CD4-positive, alpha-beta T cell (primary cell): Measurements from ENCODE around the gene HLA-DQB2. TPM values are rescaled to one million over a fixed set of nuclear protein-coding genes. Genes with fewer than 3 reads are reported as not detected.
A peak's percentile ranks its signal among the peaks of the same experiment; 100 is the strongest.
"Not testable (repeated sequence)": the region's sequence is repeated elsewhere in the genome, so short reads cannot be mapped to it uniquely, and the experiment has no call there.

Experiments
- ATAC-seq: fragments of 200-7000 bp; cut with Tn5 transposase; one replicate; pipeline ENCODE4 v1.10.0; 2022; ENCODE audit warnings: mild to moderate bottlenecking; ENCODE audit not compliant: poor library complexity
- CTCF ChIA-PET: fragments of 350-600 bp; sonication (Branson Sonifier 250); formaldehyde crosslinking; loops from one replicate; lab custom pipeline; 2021; ENCODE audit warnings: antibody characterized with exemption, inconsistent platforms; lab: Charles Lee
- POLR2A ChIA-PET: fragments of 350-600 bp; sonication (Branson Sonifier 250); formaldehyde crosslinking; loops from one replicate; lab custom pipeline; 2021; ENCODE audit warnings: antibody characterized with exemption, inconsistent platforms; lab: Charles Lee
- DNase-seq, 14 experiments: peaks; one replicate each; pipeline ENCODE4 v3.0.0-alpha.2; 2013 to 2020; ENCODE audit warnings: mixed read lengths in 2 of 14
- H3K27ac ChIP-seq, 2 donors: one replicate each; pipeline versions ENCODE4 v1.5.1 to v1.7.0; 2013; ENCODE audit warnings: low read length in 2 of 2, low read depth in 1 of 2, mild to moderate bottlenecking in 1 of 2
- H3K27me3 ChIP-seq, 2 experiments: 1 replicate in 1 of 2; 2 replicates in 1 of 2; pipeline versions ENCODE4 v1.6.1 to v1.7.0; 2013; ENCODE audit warnings: low read length in 2 of 2, control low read depth in 1 of 2, mild to moderate bottlenecking in 1 of 2, moderate library complexity in 1 of 2; ENCODE audit not compliant: insufficient read depth in 2 of 2, control insufficient read depth in 1 of 2
- H3K36me3 ChIP-seq: one replicate; pipeline ENCODE4 v1.6.1; 2013; ENCODE audit warnings: low read length, control low read depth; ENCODE audit not compliant: insufficient read depth
- H3K4me1 ChIP-seq: one replicate; pipeline ENCODE4 v1.6.1; 2013; ENCODE audit warnings: low read length, control low read depth; ENCODE audit not compliant: insufficient read depth
- H3K4me3 ChIP-seq: one replicate; pipeline ENCODE4 v1.5.1; 2013; ENCODE audit warnings: mild to moderate bottlenecking, low read length, moderate library complexity
- H3K9me3 ChIP-seq, 2 experiments: 1 replicate in 1 of 2; 2 replicates in 1 of 2; pipeline versions ENCODE4 v1.6.1 to v1.7.0; 2013; ENCODE audit warnings: low read length in 2 of 2, mild to moderate bottlenecking in 2 of 2, control low read depth in 1 of 2, moderate library complexity in 1 of 2; ENCODE audit not compliant: control insufficient read depth in 1 of 2, insufficient read depth in 1 of 2
- H3K27ac Mint-ChIP-seq: one replicate; pipeline ENCODE4 v1.8.0; 2020; ENCODE audit warnings: mixed read lengths
- H3K27me3 Mint-ChIP-seq: one replicate; pipeline ENCODE4 v1.8.0; 2021; ENCODE audit warnings: mixed read lengths
- H3K36me3 Mint-ChIP-seq: one replicate; pipeline ENCODE4 v1.8.0; 2021; ENCODE audit warnings: low read depth, mixed read lengths
- H3K4me1 Mint-ChIP-seq: one replicate; pipeline ENCODE4 v1.8.0; 2021; ENCODE audit warnings: low read depth, mixed read lengths
- H3K4me3 Mint-ChIP-seq: one replicate; pipeline ENCODE4 v1.8.0; 2020; ENCODE audit warnings: mild to moderate bottlenecking, mixed read lengths
- H3K9me3 Mint-ChIP-seq: one replicate; pipeline ENCODE4 v1.8.0; 2020; ENCODE audit warnings: mixed read lengths
- CTCF ChIP-seq: fragments of 200-600 bp; IDR thresholded peaks from one replicate; pipeline ENCODE4 v1.8.0; 2022; ENCODE audit warnings: antibody characterized with exemption, mild to moderate bottlenecking
- intact Hi-C, 2 experiments: fragments of 100-400 bp; cut with DNase I in 1 of 2; cut with micrococcal nuclease in 1 of 2; formaldehyde crosslinking; loops; one replicate each; pipeline versions ENCODE4 v1.15.1 to v1.9.0; 2023 to 2025; cut with DNase I, micrococcal nuclease
- total RNA-seq, 174 experiments: library from RNA in 2 of 174; stranded (reverse) in 2 of 174; gene quantifications; one replicate each; pipeline ENCODE4 v1.2.3 and lab custom pipeline; 2021 to 2026

The HLA-DQB2 gene
- total RNA-seq, 2 experiments from 2014 or later = 1.3 to 2.2 TPM

DNA sequence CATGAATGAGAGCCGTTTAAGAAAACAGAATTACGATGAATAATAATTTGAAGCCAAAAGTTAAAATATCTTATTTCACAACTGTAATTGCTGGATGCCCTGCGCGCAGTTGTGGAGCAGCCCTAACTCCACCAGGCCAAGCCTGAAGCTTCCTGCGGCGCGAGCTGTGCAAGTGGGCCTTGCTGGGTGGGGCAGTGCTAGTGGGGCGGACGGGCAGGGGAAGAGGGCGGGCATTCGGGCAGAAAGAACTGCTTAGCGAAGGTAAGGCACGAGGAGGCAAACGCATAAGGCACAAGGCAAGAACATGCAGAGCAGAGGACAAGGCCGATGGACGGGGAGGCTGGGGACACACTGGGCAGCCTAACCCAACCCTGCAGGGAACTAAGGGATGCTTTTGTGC, 2.3 kb downstream of the HLA-DQB2 start:
- TF ChIP-seq CTCF = no peak
- H3K27ac Mint-ChIP-seq = peak overlapping the region; percentile 46
- Histone ChIP-seq H3K36me3 (no peaks in the 10 kb centered on the region), H3K27me3 (peaks cover 14 to 28% of the 10 kb centered on the region in 2 experiments), H3K9me3 (peaks cover 0 to 7% of the 10 kb centered on the region in 2 experiments), H3K4me3 (no peak overlapping the region), H3K4me1 (no peaks in the 10 kb centered on the region), H3K27ac (no peak overlapping the region)
- no peaks in the 10 kb centered on the region for H3K9me3 Mint-ChIP-seq
- CTCF ChIA-PET = interaction anchor here (1.0 kb wide), 1 partner anchor 348 kb away, joined by 4 read pairs; no protein-coding TSS in a partner anchor
- ATAC-seq (peak; percentile 78), DNase-seq (peak in 3 of 14 experiments; percentile 34 to 41 (median 41))
- intact Hi-C loops = no loop called here
- H3K27me3 Mint-ChIP-seq = peaks cover 48% of the 10 kb centered on the region
- no peak overlapping the region for H3K4me3 Mint-ChIP-seq
- H3K36me3 Mint-ChIP-seq = no peaks in the 10 kb centered on the region
- peaks cover 4% of the 10 kb centered on the region for H3K4me1 Mint-ChIP-seq
- POLR2A ChIA-PET = interaction anchor here (0.6 to 0.9 kb wide), 4 partner anchors 95 to 569 kb away, joined by 3 to 4 read pairs (median 3); partner anchors contain the start of genes GPSM3 and HLA-DQB1

- peaks cover 49% of the 10 kb centered on the region for H3K27me3 Mint-ChIP-seq
- no peak overlapping the region for H3K4me3 Mint-ChIP-seq
These were observed 3.7 kb downstream of the HLA-DQB2 start for GRCh38 chr6:32759669-32760068.

GRCh38 chr6:32752580-32752979, 10.8 kb downstream of the HLA-DQB2 start:
- POLR2A ChIA-PET = no interaction called here
- CTCF ChIA-PET = no interaction called here
- H3K27ac Mint-ChIP-seq = no peak overlapping the region
- no peak for DNase-seq
- Histone ChIP-seq H3K27ac (no peak overlapping the region), H3K4me3 (no peak overlapping the region), H3K27me3 (peaks cover 0 to 18% of the 10 kb centered on the region in 2 experiments), H3K4me1 (no peaks in the 10 kb centered on the region), H3K36me3 (no peaks in the 10 kb centered on the region), H3K9me3 (no peaks in the 10 kb centered on the region)
- H3K4me3 Mint-ChIP-seq = no peak overlapping the region
- no peak for ATAC-seq
- TF ChIP-seq CTCF = no peak
- no peaks in the 10 kb centered on the region for H3K9me3 Mint-ChIP-seq
- peaks cover 48% of the 10 kb centered on the region for H3K27me3 Mint-ChIP-seq
- H3K4me1 Mint-ChIP-seq = no peaks in the 10 kb centered on the region
- H3K36me3 Mint-ChIP-seq = no peaks in the 10 kb centered on the region
- intact Hi-C loops = no loop called here

More at GRCh38 chr6:32759669-32760068, 3.7 kb downstream of the HLA-DQB2 start:
- H3K27ac Mint-ChIP-seq = no peak overlapping the region
- H3K4me1 Mint-ChIP-seq = peaks cover 4% of the 10 kb centered on the region
- no peak overlapping the region for H3K4me3 ChIP-seq
- H3K27ac ChIP-seq = no peak overlapping the region
- intact Hi-C loops = no loop called here
- ChIA-PET POLR2A (no interaction called here), CTCF (no interaction called here)
- no peak for DNase-seq
- no peak for TF ChIP-seq CTCF
- no peaks in the 10 kb centered on the region for H3K4me1 ChIP-seq
- H3K36me3 Mint-ChIP-seq = no peaks in the 10 kb centered on the region
- no peaks in the 10 kb centered on the region for H3K36me3 ChIP-seq
- no peak for ATAC-seq
- no peaks in the 10 kb centered on the region for H3K9me3 Mint-ChIP-seq
- H3K9me3 ChIP-seq = peaks cover 0 to 7% of the 10 kb centered on the region in 2 experiments
- H3K27me3 ChIP-seq = peaks cover 10 to 24% of the 10 kb centered on the region in 2 experiments

- intact Hi-C loops = loop anchor here (2.0 kb wide), 2 partner anchors 103 to 105 kb away; no protein-coding TSS in a partner anchor
- H3K9me3 Mint-ChIP-seq = not testable (repeated sequence)
These were observed 17.7 kb downstream of the HLA-DQB2 start for GRCh38 chr6:32745649-32746048.

More at GRCh38 chr6:32745649-32746048, 17.7 kb downstream of the HLA-DQB2 start:
- H3K4me1 Mint-ChIP-seq, POLR2A ChIA-PET, H3K4me3 Mint-ChIP-seq, H3K9me3 ChIP-seq, CTCF ChIA-PET, H3K36me3 ChIP-seq, H3K36me3 Mint-ChIP-seq, H3K27ac ChIP-seq, ATAC-seq, H3K27me3 ChIP-seq, H3K27ac Mint-ChIP-seq, H3K4me1 ChIP-seq, H3K4me3 ChIP-seq: not testable (repeated sequence)
- peaks cover 60% of the 10 kb centered on the region for H3K27me3 Mint-ChIP-seq
- peak in 2 of 14 experiments; percentile 11 to 30 for DNase-seq
